ENCODE data around the gene PLXNA4. TPM values are rescaled to one million over a fixed set of nuclear protein-coding genes. Genes with fewer than 3 reads are reported as not detected.

Gene PLXNA4
- total RNA-seq, 2 experiments from 2014 or later = 0.75 to 0.85 TPM

GRCh38 chr7:132124575-132124974 is 451.7 kb downstream of the PLXNA4 start:
- no peaks in the 10 kb centered on the region for H3K36me3 Mint-ChIP-seq (ENCODE audit: low read depth)
- H3K4me1 ChIP-seq (ENCODE audit: insufficient read depth, low read length) = no peaks in the 10 kb centered on the region
- no peak for DNase-seq
- no peak overlapping the region for H3K4me3 ChIP-seq (ENCODE audit: low read length)
- H3K36me3 ChIP-seq (ENCODE audit: insufficient read depth, low read length) = no peaks in the 10 kb centered on the region
- no peak overlapping the region for H3K27ac Mint-ChIP-seq
- no peaks in the 10 kb centered on the region for H3K4me1 Mint-ChIP-seq (ENCODE audit: low read depth)
- H3K4me3 Mint-ChIP-seq = no peak overlapping the region
- POLR2A ChIA-PET = no interaction called here
- H3K9me3 Mint-ChIP-seq = no peaks in the 10 kb centered on the region
- no peaks in the 10 kb centered on the region for H3K27me3 ChIP-seq (ENCODE audit: control insufficient read depth in 1 of 2, insufficient read depth in 2 of 2, low read length in 2 of 2)
- no peak for ATAC-seq (ENCODE audit: poor library complexity)
- peaks cover 0 to 4% of the 10 kb centered on the region in 2 experiments for H3K9me3 ChIP-seq (ENCODE audit: control insufficient read depth in 1 of 2, insufficient read depth in 1 of 2, low read length in 2 of 2)
- intact Hi-C loops (cut with DNase I, micrococcal nuclease) = no loop called here
- H3K27me3 Mint-ChIP-seq = peaks cover 17% of the 10 kb centered on the region
- no peak for TF ChIP-seq CTCF (IDR thresholded peaks at IDR 0.05)
- H3K27ac ChIP-seq (ENCODE audit: low read depth in 1 of 2, low read length in 2 of 2) = no peak overlapping the region
- CTCF ChIA-PET = no interaction called here

- Mint-ChIP-seq H3K9me3 (no peaks in the 10 kb centered on the region), H3K4me3 (no peak overlapping the region), H3K4me1 (ENCODE audit: low read depth) (no peaks in the 10 kb centered on the region), H3K27me3 (peaks cover 20% of the 10 kb centered on the region), H3K36me3 (ENCODE audit: low read depth) (no peaks in the 10 kb centered on the region), H3K27ac (no peak overlapping the region)
- Histone ChIP-seq H3K36me3 (ENCODE audit: insufficient read depth, low read length) (no peaks in the 10 kb centered on the region), H3K27ac (ENCODE audit: low read depth in 1 of 2, low read length in 2 of 2) (no peak overlapping the region), H3K27me3 (ENCODE audit: control insufficient read depth in 1 of 2, insufficient read depth in 2 of 2, low read length in 2 of 2) (peaks cover 0 to 5% of the 10 kb centered on the region in 2 experiments), H3K4me1 (ENCODE audit: insufficient read depth, low read length) (no peaks in the 10 kb centered on the region), H3K4me3 (ENCODE audit: low read length) (no peak overlapping the region), H3K9me3 (ENCODE audit: control insufficient read depth in 1 of 2, insufficient read depth in 1 of 2, low read length in 2 of 2) (peaks cover 0 to 4% of the 10 kb centered on the region in 2 experiments)
- no peak for ATAC-seq (ENCODE audit: poor library complexity)
- intact Hi-C loops (cut with DNase I, micrococcal nuclease) = no loop called here
- POLR2A ChIA-PET = no interaction called here
- CTCF ChIA-PET = no interaction called here
- DNase-seq = no peak
- no peak for TF ChIP-seq CTCF (IDR thresholded peaks at IDR 0.05)
Observed at GRCh38 chr7:132123773-132124172, 452.5 kb downstream of the PLXNA4 start.

GRCh38 chr7:132122901-132123300 is 453.4 kb downstream of the PLXNA4 start:
- H3K4me1 ChIP-seq (ENCODE audit: insufficient read depth, low read length) = no peaks in the 10 kb centered on the region
- H3K4me3 Mint-ChIP-seq = no peak overlapping the region
- DNase-seq = no peak
- no peak overlapping the region for H3K27ac Mint-ChIP-seq
- H3K4me3 ChIP-seq (ENCODE audit: low read length) = no peak overlapping the region
- intact Hi-C loops (cut with DNase I, micrococcal nuclease) = no loop called here
- H3K9me3 Mint-ChIP-seq = no peaks in the 10 kb centered on the region
- POLR2A ChIA-PET = no interaction called here
- peaks cover 21% of the 10 kb centered on the region for H3K27me3 Mint-ChIP-seq
- no peak for TF ChIP-seq CTCF (IDR thresholded peaks at IDR 0.05)
- peaks cover 0 to 4% of the 10 kb centered on the region in 2 experiments for H3K9me3 ChIP-seq (ENCODE audit: control insufficient read depth in 1 of 2, insufficient read depth in 1 of 2, low read length in 2 of 2)
- ATAC-seq (ENCODE audit: poor library complexity) = no peak
- CTCF ChIA-PET = no interaction called here
- peaks cover 0 to 5% of the 10 kb centered on the region in 2 experiments for H3K27me3 ChIP-seq (ENCODE audit: control insufficient read depth in 1 of 2, insufficient read depth in 2 of 2, low read length in 2 of 2)
- H3K27ac ChIP-seq (ENCODE audit: low read depth in 1 of 2, low read length in 2 of 2) = no peak overlapping the region
- no peaks in the 10 kb centered on the region for H3K36me3 ChIP-seq (ENCODE audit: insufficient read depth, low read length)
- H3K4me1 Mint-ChIP-seq (ENCODE audit: low read depth) = no peaks in the 10 kb centered on the region
- H3K36me3 Mint-ChIP-seq (ENCODE audit: low read depth) = no peaks in the 10 kb centered on the region

Measured in CD4-positive, alpha-beta T cell (primary cell).